Measurements from ENCODE around the gene TMEM95. TPM values are rescaled to one million over a fixed set of nuclear protein-coding genes. Genes with fewer than 3 reads are reported as not detected.
A peak's percentile ranks its signal among the peaks of the same experiment; 100 is the strongest.

The TMEM95 gene
- total RNA-seq, 1 experiment from 2014 or later = 0.50 TPM

GRCh38 chr17:7394452-7395191, 39.7 kb downstream of the TMEM95 start, which contains the start of gene PLSCR3:
PLSCR3 (minus strand) TSS chr17:7394525; CDS start chr17:7394110, 415 bp downstream.
- H3K9me3 ChIP-seq (ENCODE audit: insufficient read depth, low read depth) = no peaks in the 10 kb centered on the region
- CTCF ChIA-PET = interaction anchor here (1.0 kb wide), 1 partner anchor 41 kb away, joined by 3 read pairs; the partner anchor contains the start of gene TMEM102
- no peaks in the 10 kb centered on the region for H3K79me2 ChIP-seq (ENCODE audit: low read depth)
- H3K36me3 ChIP-seq (ENCODE audit: low read depth) = no peaks in the 10 kb centered on the region
- 0 out of 2 replicates have a peak, but pooled peaks cover 5% of the 10 kb centered on the region for H3K4me1 ChIP-seq (replicated peaks; ENCODE audit: insufficient read depth)
- H3F3A ChIP-seq (ENCODE audit: insufficient read depth, low read depth) = peaks cover 12% of the 10 kb centered on the region; the same call in 1 of the 2 replicates
- H3K9me2 ChIP-seq (ENCODE audit: insufficient read depth) = no peaks in the 10 kb centered on the region
- BruUV-seq (replicated peaks) = no TSS peak
- peak; percentile 57 to 95 for DNase-seq
- H3K4me2 ChIP-seq = peak within 1 kb of the TSS; percentile 95
- peak within 1 kb of the TSS; percentile 68 for H3K27ac ChIP-seq
- peak within 1 kb of the TSS; percentile 78 for H3K4me3 ChIP-seq
- no peaks in the 10 kb centered on the region for H4K20me1 ChIP-seq (ENCODE audit: insufficient read depth)
- POLR2A ChIA-PET (ENCODE audit: unreplicated experiment) = interaction anchor here (0.5 to 1.3 kb wide), 7 partner anchors 9 to 221 kb away, joined by 3 to 31 read pairs (median 4); partner anchors contain the start of genes TMEM102 and TMEM256
- TF ChIP-seq CTCF (conservative IDR thresholded peaks at IDR 0.05) = no peak; the same call in 1 of the 2 replicates
- TF ChIP-seq EZH2 (IDR thresholded peaks at IDR 0.05; ENCODE audit: low read depth) = no peak
- intact Hi-C loops (cut with micrococcal nuclease; ENCODE audit: unreplicated experiment) = loop anchor here (1.0 to 2.0 kb wide), 3 partner anchors 10 to 164 kb away; partner anchors contain the start of genes TMEM256 and TNFSF13
- no peaks in the 10 kb centered on the region for H3K27me3 ChIP-seq (ENCODE audit: insufficient read depth, low read depth)
- H2AFZ ChIP-seq = peak within 1 kb of the TSS; percentile 83

- intact Hi-C loops (cut with micrococcal nuclease; ENCODE audit: unreplicated experiment) = no loop called here
- no peak overlapping the region for H2AFZ ChIP-seq
- H4K20me1 ChIP-seq (ENCODE audit: insufficient read depth) = no peaks in the 10 kb centered on the region
- no peak overlapping the region for H3K4me2 ChIP-seq
- H3K27me3 ChIP-seq (ENCODE audit: insufficient read depth, low read depth) = no peaks in the 10 kb centered on the region
- peaks cover 15% of the 10 kb centered on the region; the same call in 1 of the 2 replicates for H3F3A ChIP-seq (ENCODE audit: insufficient read depth, low read depth)
- H3K4me3 ChIP-seq = no peak overlapping the region
- BruUV-seq (replicated peaks) = no TSS peak
- peaks cover 12% of the 10 kb centered on the region for H3K4me1 ChIP-seq (replicated peaks; ENCODE audit: insufficient read depth)
- H3K9me2 ChIP-seq (ENCODE audit: insufficient read depth) = no peaks in the 10 kb centered on the region
- H3K79me2 ChIP-seq (ENCODE audit: low read depth) = no peaks in the 10 kb centered on the region
- no peaks in the 10 kb centered on the region for H3K36me3 ChIP-seq (ENCODE audit: low read depth)
- ChIA-PET POLR2A (ENCODE audit: unreplicated experiment) (no interaction called here), CTCF (no interaction called here)
- H3K27ac ChIP-seq = no peak overlapping the region
- no peak for DNase-seq
- TF ChIP-seq CTCF (conservative IDR thresholded peaks at IDR 0.05) = no peak
- no peaks in the 10 kb centered on the region for H3K9me3 ChIP-seq (ENCODE audit: insufficient read depth, low read depth)
Measured at GRCh38 chr17:7396147-7396546, 41.2 kb downstream of the TMEM95 start.

GRCh38 chr17:7398612-7399011, 43.7 kb downstream of the TMEM95 start:
- H2AFZ ChIP-seq = no peak overlapping the region
- H4K20me1 ChIP-seq (ENCODE audit: insufficient read depth) = no peaks in the 10 kb centered on the region
- 0 out of 2 replicates have a peak, but pooled peaks cover 5% of the 10 kb centered on the region for H3K79me2 ChIP-seq (ENCODE audit: low read depth)
- DNase-seq = no peak
- H3K27ac ChIP-seq = no peak overlapping the region
- H3F3A ChIP-seq (ENCODE audit: insufficient read depth, low read depth) = peaks cover 20% of the 10 kb centered on the region; the same call in 1 of the 2 replicates
- peaks cover 18% of the 10 kb centered on the region for H3K4me1 ChIP-seq (replicated peaks; ENCODE audit: insufficient read depth)
- intact Hi-C loops (cut with micrococcal nuclease; ENCODE audit: unreplicated experiment) = no loop called here
- ChIA-PET CTCF (interaction anchor here (0.6 to 0.7 kb wide), 2 partner anchors 117 kb away, joined by 3 to 4 read pairs; partner anchors contain the start of gene SLC2A4), POLR2A (ENCODE audit: unreplicated experiment) (no interaction called here)
- no peaks in the 10 kb centered on the region for H3K9me2 ChIP-seq (ENCODE audit: insufficient read depth)
- H3K4me2 ChIP-seq = no peak overlapping the region
- H3K9me3 ChIP-seq (ENCODE audit: insufficient read depth, low read depth) = no peaks in the 10 kb centered on the region
- no peak overlapping the region for H3K4me3 ChIP-seq
- no peak for TF ChIP-seq CTCF (conservative IDR thresholded peaks at IDR 0.05)
- TF ChIP-seq EZH2 (IDR thresholded peaks at IDR 0.05; ENCODE audit: low read depth) = no peak
- no peaks in the 10 kb centered on the region for H3K36me3 ChIP-seq (ENCODE audit: low read depth)
- H3K27me3 ChIP-seq (ENCODE audit: insufficient read depth, low read depth) = no peaks in the 10 kb centered on the region
- no TSS peak for BruUV-seq (replicated peaks)
